Uterus (tissue), 2 donors: ENCODE results near the gene PI4KA.

Source experiments
- CTCF ChIP-seq, 4 experiments: fragments of 200-600 bp in 2 of 4; fragments of 450-650 bp in 2 of 4; sonication (generic) in 2 of 4; IDR thresholded peaks; one replicate each; pipeline ENCODE4 v1.5.1; 2016 to 2019; ENCODE audit warnings: antibody characterized with exemption in 4 of 4, mild to moderate bottlenecking in 2 of 4, moderate library complexity in 1 of 4
- POLR2A ChIP-seq, 2 donors: fragments of 450-650 bp; IDR thresholded peaks; one replicate each; pipeline ENCODE4 v1.6.1; 2016; ENCODE audit warnings: antibody characterized with exemption in 2 of 2, mild to moderate bottlenecking in 1 of 2, moderate library complexity in 1 of 2

GRCh38 chr22:20862540-20862939 is 3.9 kb upstream of the PI4KA start:
- no peak for TF ChIP-seq POLR2A (IDR thresholded peaks at IDR 0.05)
- TF ChIP-seq CTCF (IDR thresholded peaks at IDR 0.05) = no peak
